Psoas muscle (tissue), 8 donors: ENCODE results near the gene HOXB2. TPM values are rescaled to one million over a fixed set of nuclear protein-coding genes. Genes with fewer than 3 reads are reported as not detected.

Source experiments
- ATAC-seq, 4 donors: fragments of 200-7000 bp; cut with Tn5 transposase; one replicate each; pipeline ENCODE4 v1.9.1; 2020; ENCODE audit warnings: moderate library complexity in 3 of 4, mild to moderate bottlenecking in 2 of 4
- DNase-seq, 2 donors: peaks; one replicate each; pipeline ENCODE4 v3.0.0-alpha.2; 2020
- H3K27ac ChIP-seq: fragments of 200-600 bp; one replicate; pipeline ENCODE4 v1.8.0; 2022
- H3K27me3 ChIP-seq, 3 donors: fragments of 200-600 bp in 1 of 3; one replicate each; pipeline versions ENCODE4 v1.6.1 to v1.8.0; 2013 to 2022; ENCODE audit warnings: low read length in 2 of 3, mild to moderate bottlenecking in 2 of 3, moderate library complexity in 1 of 3; ENCODE audit not compliant: insufficient read depth in 3 of 3
- H3K36me3 ChIP-seq, 2 donors: fragments of 200-600 bp in 1 of 2; one replicate each; pipeline versions ENCODE4 v1.6.1 to v1.8.0; 2013 to 2022; ENCODE audit warnings: low read depth in 1 of 2, mild to moderate bottlenecking in 1 of 2, moderate library complexity in 1 of 2; ENCODE audit not compliant: insufficient read depth in 1 of 2
- H3K4me1 ChIP-seq: fragments of 200-600 bp; one replicate; pipeline ENCODE4 v1.8.0; 2022
- H3K4me3 ChIP-seq: fragments of 200-600 bp; one replicate; pipeline ENCODE4 v1.8.0; 2022; ENCODE audit warnings: mild to moderate bottlenecking
- H3K9me3 ChIP-seq: fragments of 200-600 bp; one replicate; pipeline ENCODE4 v1.8.0; 2022
- CTCF ChIP-seq: fragments of 200-600 bp; IDR thresholded peaks from one replicate; pipeline ENCODE4 v1.8.0; 2022; ENCODE audit warnings: antibody characterized with exemption
- WGBS, 3 donors: extraction: QIAGEN DNeasy Blood & Tissue Kit; methylation state at CpG; one replicate each; pipeline versions ENCODE4 v1.1.6 to v1.1.7; 2013; 5-methylcytosine and 5-hydroxymethylcytosine counted together
- intact Hi-C, 2 donors: fragments of 100-400 bp; cut with DNase I; formaldehyde crosslinking; loops; one replicate each; pipeline versions ENCODE4 v1.11.0 to v1.14.2; 2022
- polyA plus RNA-seq, 3 donors: library from polyadenylated mRNA; stranded (reverse); fragments of 200-250 nt; gene quantifications; one replicate each; pipeline ENCODE4 v1.2.3, GENCODE V29; 2013
- total RNA-seq, 4 donors: library from RNA; stranded (reverse); fragmentation: NEBNext Ultra II Directional in 2 of 4; extraction: Animal tissue kit (Norgen Biotek cat#: 25700) in 2 of 4; gene quantifications; one replicate each; pipeline versions ENCODE4 v1.2.1 to v1.2.4, GENCODE V29; 2021 to 2023
- donor health status: healthy with polysubstance abuse.
- donor health status: DM: no; HTN: no; CAD: no; lungs with moderate emphysema.
- donor health status: Bipolar disorder and iron deficiency.
- donor health status: healthy.
- donor health status: DM: yes; HTN: yes; CAD: no.
- donor health status: DM: no; HTN: no; CAD: no.
- donor health status: DM: no; HTN: no; CAD: no.
- donor health status: DM: yes; HTN: yes; CAD: no.

Gene HOXB2
- total and polyA plus RNA-seq, 7 donors, result 3.1 to 12.9 (median 5.0) TPM

- intact Hi-C loops, result loop anchor here in 1 of 2 donors (10.0 kb wide), 1 partner anchor 567 kb away; no protein-coding TSS in a partner anchor
- Histone ChIP-seq H3K27me3 (peaks cover 0 to 82% (median 36%) of the 10 kb centered on the region in 3 donors), H3K4me1 (no peaks in the 10 kb centered on the region), H3K9me3 (no peaks in the 10 kb centered on the region), H3K4me3 (no peak overlapping the region), H3K27ac (no peak overlapping the region), H3K36me3 (no peaks in the 10 kb centered on the region)
- WGBS, 3 donors, result 55 to 65% (median 59%) methylated on average over 32 to 33 of the region's 33 CpGs
- DNase-seq, result no peak
- no peak for TF ChIP-seq CTCF
- ATAC-seq, result no peak
Measured at GRCh38 chr17:48592057-48592514, 47.2 kb upstream of the HOXB2 start.

GRCh38 chr17:48591255-48592056 lies 46.5 kb upstream of the HOXB2 start:
- no peak for TF ChIP-seq CTCF
- H3K4me3 ChIP-seq, result no peak overlapping the region
- H3K27ac ChIP-seq, result no peak overlapping the region
- 94 to 97% (median 96%) methylated on average over 10 of the region's 10 CpGs for WGBS, 3 donors
- ATAC-seq, result no peak
- no peaks in the 10 kb centered on the region for H3K36me3 ChIP-seq
- H3K9me3 ChIP-seq, result no peaks in the 10 kb centered on the region
- intact Hi-C loops, result loop anchor here in 1 of 2 donors (10.0 kb wide), 1 partner anchor 567 kb away; no protein-coding TSS in a partner anchor
- no peaks in the 10 kb centered on the region for H3K4me1 ChIP-seq
- DNase-seq, result no peak
- peaks cover 0 to 83% (median 34%) of the 10 kb centered on the region in 3 donors for H3K27me3 ChIP-seq

- Histone ChIP-seq H3K36me3 (no peaks in the 10 kb centered on the region), H3K27ac (no peak overlapping the region), H3K4me3 (no peak overlapping the region), H3K4me1 (peaks cover 6% of the 10 kb centered on the region), H3K27me3 (peaks cover 0 to 84% (median 36%) of the 10 kb centered on the region in 3 donors), H3K9me3 (no peaks in the 10 kb centered on the region)
- DNase-seq (no peak), ATAC-seq (no peak)
- intact Hi-C loops, result loop anchor here in 1 of 2 donors (10.0 kb wide), 1 partner anchor 566 kb away; no protein-coding TSS in a partner anchor
- no peak for TF ChIP-seq CTCF
Measured at GRCh38 chr17:48590607-48591161, 45.8 kb upstream of the HOXB2 start.

- WGBS, 3 donors, result 86 to 92% (median 88%) methylated on average over 23 of the region's 23 CpGs
- DNase-seq, result no peak
- H3K9me3 ChIP-seq, result no peaks in the 10 kb centered on the region
- intact Hi-C loops, result loop anchor here in 1 of 2 donors (10.0 kb wide), 1 partner anchor 565 kb away; no protein-coding TSS in a partner anchor
- peaks cover 9% of the 10 kb centered on the region for H3K4me1 ChIP-seq
- peaks cover 0 to 85% (median 34%) of the 10 kb centered on the region in 3 donors for H3K27me3 ChIP-seq
- no peak within 1 kb of the TSS for H3K27ac ChIP-seq
- no peak within 1 kb of the TSS for H3K4me3 ChIP-seq
- H3K36me3 ChIP-seq, result no peaks in the 10 kb centered on the region
- no peak for ATAC-seq
- TF ChIP-seq CTCF, result no peak
Measured at GRCh38 chr17:48589831-48590606, 45.1 kb upstream of the HOXB2 start, which contains the start of gene HOXB3. TSS of gene HOXB3 (minus strand) at chr17:48590241. CDS start at chr17:48552474, 37,767 bp downstream.
